OCI-LY3 (cell line): ENCODE data around the gene BCL11A.

Experiments used
- H2AFZ ChIP-seq: fragments of 200-600, 300-600 bp; shearing (Covaris generic); 2 replicates; pipeline ENCODE4 v1.6.0; 2014; ENCODE audit warnings: antibody characterized with exemption, low read depth, low read length
- H3K27ac ChIP-seq: fragments of 200-600, 300-600 bp; sonication (generic); 2 replicates; pipeline ENCODE4 v1.5.1; 2014; ENCODE audit warnings: mild to moderate bottlenecking, low read length, moderate library complexity, mixed read lengths
- H3K27me3 ChIP-seq: fragments of 200-600, 300-600 bp; sonication (generic); 2 replicates; pipeline ENCODE4 v1.6.1; 2014; ENCODE audit warnings: low read depth, low read length, mixed read lengths
- H3K36me3 ChIP-seq: fragments of 200-600, 300-600 bp; sonication (generic); replicated peaks from 2 replicates; pipeline ENCODE3; 2014; ENCODE audit warnings: low read depth, low read length, mixed read lengths
- H3K4me1 ChIP-seq: fragments of 300-600, 200-600 bp; sonication (generic); 2 replicates; pipeline ENCODE4 v1.6.1; 2014; ENCODE audit warnings: low read length, mixed read lengths
- H3K4me2 ChIP-seq: fragments of 200-600, 300-600 bp; sonication (generic); 2 replicates; pipeline ENCODE4 v1.6.1; 2014; ENCODE audit warnings: low read length, mixed read lengths
- H3K4me3 ChIP-seq: fragments of 300-600, 200-600 bp; sonication (generic); 2 replicates; pipeline ENCODE4 v1.5.1; 2014; ENCODE audit warnings: antibody characterized with exemption, mild to moderate bottlenecking, low read length, moderate library complexity
- H3K79me2 ChIP-seq: fragments of 300-600, 200-600 bp; shearing (Covaris generic); 2 replicates; pipeline ENCODE4 v1.6.1; 2014; ENCODE audit warnings: mild to moderate bottlenecking, low read length, mixed read lengths
- H3K9ac ChIP-seq: fragments of 300-600, 200-600 bp; shearing (Covaris generic); 2 replicates; pipeline ENCODE4 v1.6.0; 2014; ENCODE audit warnings: mild to moderate bottlenecking, low read length, moderate library complexity
- H3K9me3 ChIP-seq: fragments of 200-600, 300-600 bp; shearing (Covaris generic); 2 replicates; pipeline ENCODE4 v1.6.1; 2014; ENCODE audit warnings: low read length, mixed read lengths; ENCODE audit not compliant: insufficient read depth
- H4K20me1 ChIP-seq: fragments of 200-600, 300-600 bp; sonication (generic); 2 replicates; pipeline ENCODE4 v1.6.1; 2016; ENCODE audit warnings: low read length, mixed read lengths; ENCODE audit not compliant: insufficient read depth
- EZH2phosphoT487 ChIP-seq: fragments of 200-600 bp; shearing (Covaris generic); IDR thresholded peaks from 2 replicates; pipeline ENCODE4 v1.6.1; 2018; ENCODE audit warnings: antibody characterized with exemption, mixed run types, low read depth
- TF ChIP-seq, protein P1 (sequence below): fragments of 200-600, 300-600 bp; sonication (generic); IDR thresholded peaks from 2 replicates; pipeline ENCODE4 v1.5.1; 2014; ENCODE audit warnings: antibody characterized with exemption, low read length, low read depth

The BCL11A gene

DNA sequence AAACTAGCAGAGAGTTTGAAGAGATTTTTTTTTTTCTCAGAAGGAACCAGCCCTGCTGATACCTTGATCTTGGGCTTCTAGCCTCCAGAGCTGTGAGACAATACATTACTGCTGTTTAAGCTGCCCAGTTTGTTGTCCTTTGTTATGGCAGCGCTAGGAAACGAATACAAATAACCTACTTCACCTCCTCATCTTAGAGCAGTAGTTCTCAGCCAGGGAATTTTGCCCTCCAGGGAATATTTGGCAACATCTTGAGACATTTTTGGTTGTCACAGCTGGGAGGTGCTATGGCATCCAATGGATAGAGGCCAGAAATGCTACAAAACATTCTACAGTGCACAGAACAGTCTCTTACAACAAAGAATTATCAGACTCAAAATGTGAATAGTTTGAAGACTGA, 43.9 kb upstream of the BCL11A start:
- Histone ChIP-seq H4K20me1 (no peaks in the 10 kb centered on the region), H3K36me3 (no peaks in the 10 kb centered on the region), H3K9me3 (no peaks in the 10 kb centered on the region), H3K4me2 (no peak overlapping the region), H2AFZ (no peak overlapping the region), H3K9ac (no peak overlapping the region), H3K79me2 (no peaks in the 10 kb centered on the region), H3K4me3 (no peak overlapping the region), H3K27ac (no peak overlapping the region), H3K4me1 (peaks cover 7% of the 10 kb centered on the region), H3K27me3 (peaks cover 5% of the 10 kb centered on the region)
- no peak for TF ChIP-seq EZH2phosphoT487

DNA sequence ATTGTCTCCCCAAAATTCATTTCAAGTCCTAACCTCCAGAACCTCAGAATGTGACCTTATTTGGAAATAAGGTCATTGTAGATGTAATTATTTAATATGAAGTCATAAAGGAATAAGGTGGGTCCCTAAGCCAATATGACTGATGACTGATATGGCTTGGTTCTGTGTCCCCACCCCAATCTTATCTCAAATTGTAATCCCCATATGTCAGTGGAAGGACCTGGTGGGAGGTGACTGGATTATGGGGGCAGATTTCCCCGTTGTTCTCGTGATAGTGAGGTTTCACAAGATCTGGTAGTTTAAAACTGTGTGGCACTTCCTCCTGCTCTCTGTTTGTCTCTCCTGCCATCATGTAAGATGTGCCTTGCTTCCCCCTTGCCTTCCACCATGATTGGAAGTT, 43.0 kb upstream of the BCL11A start:
- Histone ChIP-seq H3K9me3 (no peaks in the 10 kb centered on the region), H3K36me3 (no peaks in the 10 kb centered on the region), H3K4me2 (no peak overlapping the region), H3K4me1 (no peaks in the 10 kb centered on the region), H4K20me1 (no peaks in the 10 kb centered on the region), H3K27me3 (peaks cover 5% of the 10 kb centered on the region), H3K4me3 (no peak overlapping the region), H3K9ac (no peak overlapping the region), H2AFZ (no peak overlapping the region), H3K27ac (no peak overlapping the region), H3K79me2 (no peaks in the 10 kb centered on the region)
- TF ChIP-seq, protein P1, sequence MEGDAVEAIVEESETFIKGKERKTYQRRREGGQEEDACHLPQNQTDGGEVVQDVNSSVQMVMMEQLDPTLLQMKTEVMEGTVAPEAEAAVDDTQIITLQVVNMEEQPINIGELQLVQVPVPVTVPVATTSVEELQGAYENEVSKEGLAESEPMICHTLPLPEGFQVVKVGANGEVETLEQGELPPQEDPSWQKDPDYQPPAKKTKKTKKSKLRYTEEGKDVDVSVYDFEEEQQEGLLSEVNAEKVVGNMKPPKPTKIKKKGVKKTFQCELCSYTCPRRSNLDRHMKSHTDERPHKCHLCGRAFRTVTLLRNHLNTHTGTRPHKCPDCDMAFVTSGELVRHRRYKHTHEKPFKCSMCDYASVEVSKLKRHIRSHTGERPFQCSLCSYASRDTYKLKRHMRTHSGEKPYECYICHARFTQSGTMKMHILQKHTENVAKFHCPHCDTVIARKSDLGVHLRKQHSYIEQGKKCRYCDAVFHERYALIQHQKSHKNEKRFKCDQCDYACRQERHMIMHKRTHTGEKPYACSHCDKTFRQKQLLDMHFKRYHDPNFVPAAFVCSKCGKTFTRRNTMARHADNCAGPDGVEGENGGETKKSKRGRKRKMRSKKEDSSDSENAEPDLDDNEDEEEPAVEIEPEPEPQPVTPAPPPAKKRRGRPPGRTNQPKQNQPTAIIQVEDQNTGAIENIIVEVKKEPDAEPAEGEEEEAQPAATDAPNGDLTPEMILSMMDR = no peak
- TF ChIP-seq EZH2phosphoT487 = no peak

DNA sequence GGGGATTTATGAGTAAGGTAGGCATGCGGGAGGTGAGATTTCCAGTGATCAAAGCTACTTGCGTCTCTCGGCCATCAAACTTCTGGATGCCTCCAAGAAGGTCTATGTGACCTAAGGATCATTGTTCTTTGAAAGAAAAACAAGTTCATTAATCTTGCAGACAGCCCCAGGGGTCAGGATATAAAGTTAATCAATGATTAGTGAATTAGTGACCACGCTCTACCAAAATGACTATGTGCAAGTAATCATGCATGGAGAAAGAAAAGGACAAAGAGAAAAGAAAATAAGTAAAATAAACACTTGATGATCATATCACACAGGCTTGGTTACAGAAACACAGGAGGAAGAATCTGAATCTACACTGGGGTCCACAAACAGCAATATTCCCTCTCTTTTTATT, 42.5 kb upstream of the BCL11A start:
- H3K36me3 ChIP-seq = no peaks in the 10 kb centered on the region
- no peak overlapping the region for H3K4me3 ChIP-seq
- H3K4me1 ChIP-seq = no peaks in the 10 kb centered on the region
- H3K9ac ChIP-seq = no peak overlapping the region
- H3K27me3 ChIP-seq = peaks cover 5% of the 10 kb centered on the region
- no peaks in the 10 kb centered on the region for H3K9me3 ChIP-seq
- H4K20me1 ChIP-seq = no peaks in the 10 kb centered on the region
- H3K27ac ChIP-seq = no peak overlapping the region
- TF ChIP-seq EZH2phosphoT487 = no peak
- TF ChIP-seq, protein P1 = no peak
- H3K79me2 ChIP-seq = no peaks in the 10 kb centered on the region
- no peak overlapping the region for H2AFZ ChIP-seq
- H3K4me2 ChIP-seq = no peak overlapping the region

DNA sequence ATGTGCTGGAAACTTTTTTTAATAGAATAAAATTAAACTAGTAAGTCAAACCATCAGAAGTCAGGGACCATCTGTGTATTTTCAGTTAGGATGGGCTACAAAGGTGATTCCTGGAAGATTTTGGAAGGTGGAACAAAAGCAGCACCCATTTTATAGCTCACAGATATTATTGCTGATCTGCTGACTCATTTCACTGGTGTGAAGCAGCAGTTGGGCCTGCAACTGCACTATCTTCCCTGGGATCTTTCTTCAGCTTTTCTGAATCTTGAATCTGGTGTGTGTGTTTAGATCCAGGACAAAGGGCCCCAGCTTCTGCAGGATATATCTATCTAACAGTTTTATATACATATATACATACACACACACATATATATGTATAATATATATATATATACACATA, 35.6 kb upstream of the BCL11A start:
- Histone ChIP-seq H3K36me3 (no peaks in the 10 kb centered on the region), H3K79me2 (no peaks in the 10 kb centered on the region), H3K4me1 (no peaks in the 10 kb centered on the region), H3K27ac (no peak overlapping the region), H3K27me3 (peaks cover 7% of the 10 kb centered on the region; the same call in 1 of the 2 replicates), H3K9ac (no peak overlapping the region), H3K9me3 (no peaks in the 10 kb centered on the region), H3K4me2 (no peak overlapping the region), H2AFZ (no peak overlapping the region), H4K20me1 (no peaks in the 10 kb centered on the region), H3K4me3 (no peak overlapping the region)
- TF ChIP-seq EZH2phosphoT487 = no peak
- TF ChIP-seq, protein P1 = no peak

DNA sequence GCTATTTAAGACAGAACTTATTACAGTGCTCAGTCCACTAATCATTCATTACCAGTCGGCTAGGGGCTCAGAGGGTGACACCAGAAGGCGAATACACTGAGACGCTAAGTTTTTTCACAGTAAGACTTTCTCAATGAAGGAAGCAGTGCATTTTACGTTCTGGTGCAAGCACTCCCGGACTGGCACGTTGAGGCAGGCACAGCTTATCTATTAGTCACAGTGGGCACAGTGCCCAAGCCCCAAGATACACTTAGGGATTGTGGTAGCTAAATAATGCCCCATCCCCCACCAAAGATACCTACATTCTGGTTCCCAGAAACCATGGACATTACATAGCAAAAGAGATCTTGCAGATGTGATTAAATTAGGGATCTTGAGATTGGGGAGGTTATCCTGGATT, 32.6 kb upstream of the BCL11A start:
- no peak for TF ChIP-seq EZH2phosphoT487
- TF ChIP-seq, protein P1 = no peak

More for the DNA sequence above, 32.6 kb upstream of the BCL11A start:
- no peaks in the 10 kb centered on the region for H3K9me3 ChIP-seq
- H3K36me3 ChIP-seq = no peaks in the 10 kb centered on the region
- H3K79me2 ChIP-seq = no peaks in the 10 kb centered on the region
- H3K9ac ChIP-seq = no peak overlapping the region
- H3K27me3 ChIP-seq = peaks cover 7% of the 10 kb centered on the region; the same call in 1 of the 2 replicates
- H4K20me1 ChIP-seq = no peaks in the 10 kb centered on the region
- no peak overlapping the region for H2AFZ ChIP-seq
- no peak overlapping the region for H3K4me2 ChIP-seq
- peaks cover 7% of the 10 kb centered on the region; the same call in 1 of the 2 replicates for H3K4me1 ChIP-seq
- no peak overlapping the region for H3K27ac ChIP-seq
- H3K4me3 ChIP-seq = no peak overlapping the region
